Left lung (tissue), 10 donors: ENCODE results near the gene ACOT7. TPM values are rescaled to one million over a fixed set of nuclear protein-coding genes. Genes with fewer than 3 reads are reported as not detected.
A peak's percentile ranks its signal among the peaks of the same experiment; 100 is the strongest.

ENCODE experiments used
- ATAC-seq: fragments of 200-7000 bp; cut with Tn5 transposase; one replicate; pipeline ENCODE4 v1.9.1; 2020; ENCODE audit warnings: moderate library complexity
- DNase-seq, 4 donors: peaks; one replicate each; pipeline ENCODE4 v3.0.0-alpha.2; 2013 to 2020
- H3K27ac ChIP-seq, 2 donors: fragments of 200-600 bp; sonication (generic) in 1 of 2; one replicate each; pipeline versions ENCODE4 v1.5.0 to v1.8.0; 2020 to 2021
- H3K27me3 ChIP-seq, 2 donors: fragments of 200-600 bp; sonication (generic) in 1 of 2; one replicate each; pipeline versions ENCODE4 v1.5.0 to v1.8.0; 2020 to 2021
- H3K36me3 ChIP-seq, 2 donors: fragments of 200-600 bp; sonication (generic) in 1 of 2; one replicate each; pipeline versions ENCODE4 v1.5.0 to v1.8.0; 2020 to 2021
- H3K4me1 ChIP-seq, 2 donors: fragments of 200-600 bp; one replicate each; pipeline ENCODE4 v1.8.0; 2021
- H3K4me3 ChIP-seq, 2 donors: fragments of 200-600 bp; sonication (generic) in 1 of 2; one replicate each; pipeline versions ENCODE4 v1.5.0 to v1.8.0; 2020 to 2021; ENCODE audit warnings: mild to moderate bottlenecking in 1 of 2
- H3K9me3 ChIP-seq, 2 donors: fragments of 200-600 bp; sonication (generic) in 1 of 2; one replicate each; pipeline versions ENCODE4 v1.5.0 to v1.8.0; 2020 to 2021
- CTCF ChIP-seq, 2 donors: fragments of 200-600 bp; sonication (generic) in 1 of 2; IDR thresholded peaks; one replicate each; pipeline versions ENCODE4 v1.5.0 to v1.8.0; 2021; ENCODE audit warnings: antibody characterized with exemption in 2 of 2
- intact Hi-C, 2 donors: fragments of 100-400 bp; cut with DNase I; formaldehyde crosslinking; loops; one replicate each; pipeline versions ENCODE4 v1.11.2 to v1.14.2; 2022
- polyA plus RNA-seq, 6 donors: library from polyadenylated mRNA; unstranded; fragments of 120-200 nt; gene quantifications; one replicate each; pipeline ENCODE4 v1.2.1, GENCODE V29; 2013; ENCODE audit not compliant: insufficient read length in 6 of 6
- total RNA-seq, 2 donors: library from RNA; stranded (reverse); fragmentation: NEBNext Ultra II Directional; extraction: Animal tissue kit (Norgen Biotek cat#: 25700); gene quantifications; one replicate each; pipeline ENCODE4 v1.2.1, GENCODE V29; 2021
- donor health status: DM: no; HTN: yes; CAD: no.
- donor health status: DM: no; HTN: no; CAD: no.

The ACOT7 gene
- total and polyA plus RNA-seq, 8 donors = 13.1 to 30.1 (median 14.9) TPM

GRCh38 chr1:6420454-6421042, 27.0 kb upstream of the ACOT7 start:
- Histone ChIP-seq H3K27ac (no peak overlapping the region), H3K4me3 (peak overlapping the region; percentile 28 to 37), H3K4me1 (peaks cover 24 to 46% of the 10 kb centered on the region in 2 donors), H3K36me3 (no peaks in the 10 kb centered on the region), H3K9me3 (no peaks in the 10 kb centered on the region), H3K27me3 (peaks cover 76 to 100% of the 10 kb centered on the region in 2 donors)
- DNase-seq (peak in 1 of 4 donors; percentile 77), ATAC-seq (peak; percentile 11)
- intact Hi-C loops = no loop called here
- TF ChIP-seq CTCF (IDR thresholded peaks at IDR 0.05) = no peak

- Histone ChIP-seq H3K27me3 (peaks cover 70 to 100% of the 10 kb centered on the region in 2 donors), H3K36me3 (no peaks in the 10 kb centered on the region), H3K4me3 (peak within 1 kb of the TSS; percentile 28 to 37), H3K4me1 (peaks cover 20 to 42% of the 10 kb centered on the region in 2 donors), H3K27ac (no peak within 1 kb of the TSS), H3K9me3 (no peaks in the 10 kb centered on the region)
- TF ChIP-seq CTCF (IDR thresholded peaks at IDR 0.05) = no peak
- peak in 2 of 4 donors; percentile 47 to 78 for DNase-seq
- peak; percentile 79 for ATAC-seq
- intact Hi-C loops = loop anchor here in 1 of 2 donors (10.0 kb wide), 1 partner anchor 165 kb away; no protein-coding TSS in a partner anchor
These were observed 26.4 kb upstream of the ACOT7 start, which contains the start of gene HES2 for GRCh38 chr1:6419804-6420453. Gene HES2, minus strand, starts transcription at chr1:6419919. Its CDS starts 99 bp downstream, at chr1:6419820.

- intact Hi-C loops = loop anchor here in 1 of 2 donors (10.0 kb wide), 1 partner anchor 165 kb away; no protein-coding TSS in a partner anchor
- Histone ChIP-seq H3K36me3 (no peaks in the 10 kb centered on the region), H3K9me3 (no peaks in the 10 kb centered on the region), H3K4me1 (peaks cover 19 to 36% of the 10 kb centered on the region in 2 donors), H3K27me3 (peaks cover 64 to 100% of the 10 kb centered on the region in 2 donors), H3K4me3 (peak overlapping the region; percentile 28 to 37), H3K27ac (no peak overlapping the region)
- DNase-seq (peak in 1 of 4 donors; percentile 72), ATAC-seq (no peak)
- TF ChIP-seq CTCF (IDR thresholded peaks at IDR 0.05) = no peak
These were observed 25.8 kb upstream of the ACOT7 start for GRCh38 chr1:6419397-6419803.

- Histone ChIP-seq H3K36me3 (no peaks in the 10 kb centered on the region), H3K4me1 (peaks cover 19 to 31% of the 10 kb centered on the region in 2 donors), H3K9me3 (no peaks in the 10 kb centered on the region), H3K27me3 (peaks cover 59 to 100% of the 10 kb centered on the region in 2 donors), H3K4me3 (peak overlapping the region; percentile 28 to 37), H3K27ac (no peak overlapping the region)
- DNase-seq (peak in 1 of 4 donors; percentile 64), ATAC-seq (no peak)
- no peak for TF ChIP-seq CTCF (IDR thresholded peaks at IDR 0.05)
- intact Hi-C loops = loop anchor here in 1 of 2 donors (10.0 kb wide), 1 partner anchor 164 kb away; no protein-coding TSS in a partner anchor
These were observed 25.3 kb upstream of the ACOT7 start for GRCh38 chr1:6418668-6419396.
